GM18909 (cell line): ENCODE measurements around the gene DTNBP1.
"Not testable (repeated sequence)": the region's sequence is repeated elsewhere in the genome, so short reads cannot be mapped to it uniquely, and the experiment has no call there.

Experiments
- ATAC-seq: cut with Tn5 transposase; IDR thresholded peaks from one replicate; pipeline ENCODE4 v1.9.1; 2021; ENCODE audit warnings: mild to moderate bottlenecking; ENCODE audit not compliant: unreplicated experiment, poor library complexity

The DTNBP1 gene

DNA sequence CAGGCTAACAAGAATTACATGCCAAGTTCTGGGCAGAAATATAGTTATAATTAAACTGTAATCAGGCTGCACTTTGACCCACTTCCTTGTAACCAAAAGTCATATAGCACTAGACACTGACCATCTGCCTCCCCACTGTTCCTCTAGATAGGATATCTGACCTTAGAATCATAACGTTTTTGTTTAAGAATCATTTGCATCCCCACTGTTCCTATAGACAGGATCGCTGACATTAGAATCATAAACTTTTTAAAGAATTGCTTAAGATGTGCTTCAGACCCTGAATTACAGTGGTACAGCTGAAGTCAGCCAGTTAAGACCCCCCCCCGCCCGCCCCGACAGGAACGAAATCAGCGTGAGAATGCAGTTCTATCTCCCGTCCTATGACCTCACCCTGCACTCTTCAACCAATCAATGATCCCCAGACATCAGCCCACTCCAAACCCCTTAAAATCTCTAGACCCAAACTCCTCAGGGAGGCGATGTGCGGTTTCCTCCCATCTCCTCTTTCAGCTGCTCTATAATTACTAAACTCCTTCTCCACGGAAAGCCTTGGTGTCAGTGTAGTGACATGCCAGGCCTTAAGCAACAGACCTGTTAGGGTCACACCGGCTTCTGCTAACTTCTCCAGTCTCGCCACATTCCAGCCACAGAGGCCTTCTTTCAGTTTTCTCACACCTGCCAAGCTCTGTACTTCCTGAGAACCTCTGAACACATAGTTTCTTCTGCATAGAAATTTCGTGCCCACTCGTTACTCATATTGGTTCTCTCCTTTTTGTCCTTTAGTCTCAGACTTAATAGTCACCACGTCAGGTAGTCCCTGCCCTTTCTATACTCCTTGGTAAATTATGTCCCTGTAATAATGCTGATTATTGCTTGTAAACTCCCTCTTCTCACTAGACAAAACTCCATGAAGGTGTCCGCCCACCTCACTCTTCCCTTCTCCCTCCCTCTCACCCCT is 93.5 kb downstream of the DTNBP1 start:
- no peak for ATAC-seq

DNA sequence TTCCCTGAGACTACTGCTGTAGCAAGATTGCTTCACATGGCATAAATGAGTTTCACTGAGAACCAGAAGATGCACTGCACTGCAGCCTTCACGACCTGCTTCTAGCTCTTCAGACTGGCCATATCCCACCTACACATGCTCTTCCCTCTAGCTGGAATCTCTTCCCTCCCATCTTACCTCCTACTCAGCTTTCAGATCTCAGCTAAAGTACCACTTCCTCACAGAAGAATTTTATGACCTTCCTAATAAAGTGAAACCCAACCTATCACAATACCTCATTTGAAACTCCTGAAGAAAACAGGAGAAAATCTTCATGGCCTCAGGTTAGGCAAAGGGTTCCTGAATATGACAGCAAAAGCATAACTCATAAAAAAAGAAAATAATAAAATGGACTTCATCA is 99.9 kb downstream of the DTNBP1 start:
- no peak for ATAC-seq

DNA sequence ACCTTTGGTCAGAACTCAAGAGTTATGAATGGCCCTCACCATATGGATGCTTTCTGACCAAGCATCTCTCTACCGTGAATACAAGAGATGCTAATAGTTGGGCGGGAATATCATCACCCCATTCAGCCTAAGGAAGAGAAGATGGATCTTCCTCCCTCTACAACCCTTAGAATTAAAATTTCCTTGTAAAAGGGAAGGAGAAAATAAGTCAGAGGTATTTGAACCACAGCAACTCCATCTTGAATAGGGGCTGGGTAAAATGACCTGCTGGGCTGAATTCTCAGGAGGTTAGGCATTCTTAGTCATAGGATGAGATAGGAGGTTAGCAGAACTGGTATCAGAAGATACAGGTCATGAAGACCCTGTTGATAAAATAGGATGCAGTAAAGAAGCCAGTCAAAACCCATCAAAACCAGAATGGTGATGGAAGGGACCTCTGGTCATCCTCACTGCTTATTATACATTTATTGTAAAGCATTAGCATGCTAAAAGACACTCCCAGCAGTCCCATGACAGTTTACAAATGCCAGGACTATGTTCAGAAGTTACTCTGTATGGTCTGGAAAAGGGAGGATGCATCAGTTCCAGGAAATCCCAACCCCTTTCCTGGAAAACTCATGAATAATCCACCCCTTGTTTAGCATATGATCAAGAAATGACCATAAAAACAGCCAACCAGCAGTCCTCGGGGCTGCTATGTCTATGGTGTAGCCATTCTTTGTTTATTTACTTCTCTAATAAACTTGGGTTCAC is 101.2 kb downstream of the DTNBP1 start:
- no peak for ATAC-seq

DNA sequence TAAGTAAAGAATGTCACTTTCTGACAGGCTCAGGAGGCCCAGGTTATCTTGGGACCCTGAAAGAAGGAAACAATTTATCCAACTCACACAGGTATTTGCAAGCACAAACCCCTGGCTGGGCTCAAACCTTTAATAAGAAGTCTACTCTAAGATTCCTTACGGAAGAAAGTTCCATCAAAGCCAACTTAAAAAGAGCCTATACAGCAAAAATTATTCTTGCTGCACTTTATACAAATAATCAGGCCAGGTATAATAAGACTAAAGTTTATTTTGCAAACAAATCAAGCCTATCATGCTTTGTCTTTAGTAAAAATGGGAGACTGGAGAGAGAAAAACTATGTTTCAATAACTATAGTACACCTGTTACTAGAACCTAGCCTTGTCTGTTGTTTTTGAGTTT is 102.1 kb downstream of the DTNBP1 start:
- no peak for ATAC-seq

DNA sequence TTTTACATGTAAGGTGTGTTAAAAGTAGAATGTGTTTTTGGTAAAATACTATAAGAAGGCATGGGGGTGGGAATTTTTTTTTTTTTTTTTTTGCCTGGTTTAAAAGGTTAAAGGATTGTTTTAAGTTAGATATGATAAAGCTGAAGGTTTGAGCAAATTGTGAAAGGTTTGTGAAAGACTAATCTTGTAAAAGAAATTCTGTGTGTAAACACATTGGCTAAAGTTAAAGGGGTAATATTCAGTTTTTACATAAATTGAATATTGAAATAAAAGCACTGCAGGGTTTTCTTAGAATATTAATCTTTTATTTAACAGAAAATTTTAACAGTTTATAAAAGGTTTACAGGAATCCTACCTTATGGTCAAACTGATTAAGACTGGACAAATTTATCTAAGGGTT is 105.7 kb downstream of the DTNBP1 start:
- no peak for ATAC-seq

DNA sequence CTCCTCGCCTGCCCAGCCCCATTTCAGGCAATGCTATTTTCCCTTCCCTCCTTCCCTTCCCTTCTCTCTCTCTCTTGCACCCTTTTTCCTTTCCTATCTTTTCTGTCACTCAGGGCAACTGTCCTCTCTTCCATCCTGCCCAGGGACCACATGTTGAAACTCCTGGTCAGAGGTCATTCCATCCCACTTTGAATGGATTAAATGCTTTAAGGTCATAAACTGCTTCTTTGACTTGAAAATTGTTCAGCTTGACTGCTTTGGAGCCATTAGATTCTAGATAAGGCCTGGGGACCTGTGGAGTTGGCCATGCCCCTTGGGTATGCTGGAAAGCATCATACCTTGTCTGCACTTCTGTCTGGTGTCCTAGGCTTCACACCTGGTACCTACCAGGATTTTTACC is 106.1 kb downstream of the DTNBP1 start:
- ATAC-seq = no peak

DNA sequence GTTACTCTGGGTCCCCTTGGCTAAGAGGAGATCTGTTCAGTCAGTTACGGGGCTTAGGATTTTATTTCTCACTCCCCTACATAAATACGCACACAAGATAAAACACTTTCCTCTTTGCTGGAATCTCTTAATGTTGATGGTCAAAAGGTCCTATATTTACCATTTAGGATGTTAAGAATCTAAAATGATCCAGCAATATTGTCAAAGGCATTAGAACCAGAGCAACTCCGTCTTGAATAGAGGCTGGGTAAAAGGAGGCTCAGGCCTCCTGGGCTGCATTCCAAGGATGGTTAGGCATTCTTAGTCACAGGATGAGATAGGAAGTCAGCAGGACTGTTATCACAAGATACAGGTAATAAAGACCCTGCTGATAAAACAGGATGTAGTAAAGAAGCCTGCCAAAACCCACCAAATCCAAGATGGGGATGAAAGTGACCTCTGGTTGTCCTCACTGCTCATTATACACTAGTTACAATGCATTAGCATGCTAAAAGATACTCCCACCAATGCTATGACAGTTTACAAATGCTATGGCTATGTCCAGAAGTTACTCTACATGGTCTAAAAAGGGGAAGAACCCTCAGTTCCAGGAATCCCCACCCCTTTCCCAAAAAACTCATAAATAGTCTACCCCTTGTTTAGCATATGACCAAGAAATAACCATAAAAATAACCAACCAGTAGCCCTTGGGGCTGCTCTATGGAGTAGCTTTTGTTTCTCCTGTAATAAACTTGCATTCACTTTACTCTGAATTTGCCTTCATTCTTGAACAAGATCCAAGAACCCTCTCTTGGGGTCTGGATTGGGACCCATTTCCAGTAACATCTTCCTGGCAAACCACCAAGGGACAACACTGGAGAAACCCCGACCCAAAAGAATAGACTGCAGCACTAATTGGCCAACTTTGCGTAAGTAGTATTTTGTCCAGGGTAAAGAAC is 107.5 kb downstream of the DTNBP1 start:
- ATAC-seq = no peak

DNA sequence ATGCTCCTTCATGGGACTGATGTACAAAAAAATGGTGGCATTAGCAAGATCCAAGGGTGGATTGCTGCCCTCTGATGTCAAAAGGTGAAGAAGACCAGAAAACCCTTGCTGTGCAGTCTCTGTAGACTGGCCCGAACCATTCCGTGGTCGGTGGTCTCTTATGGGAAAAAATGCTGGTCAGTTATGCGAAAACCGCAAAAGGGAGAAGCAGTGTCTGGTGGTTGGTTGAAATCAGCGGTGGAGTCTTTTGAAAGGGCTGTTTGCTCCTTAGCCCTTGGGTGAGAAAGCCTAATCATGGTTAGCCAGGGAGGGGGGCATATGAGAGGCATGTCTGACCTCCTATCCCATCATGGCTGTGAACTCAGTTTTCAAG is 108.1 kb downstream of the DTNBP1 start:
- no peak for ATAC-seq

DNA sequence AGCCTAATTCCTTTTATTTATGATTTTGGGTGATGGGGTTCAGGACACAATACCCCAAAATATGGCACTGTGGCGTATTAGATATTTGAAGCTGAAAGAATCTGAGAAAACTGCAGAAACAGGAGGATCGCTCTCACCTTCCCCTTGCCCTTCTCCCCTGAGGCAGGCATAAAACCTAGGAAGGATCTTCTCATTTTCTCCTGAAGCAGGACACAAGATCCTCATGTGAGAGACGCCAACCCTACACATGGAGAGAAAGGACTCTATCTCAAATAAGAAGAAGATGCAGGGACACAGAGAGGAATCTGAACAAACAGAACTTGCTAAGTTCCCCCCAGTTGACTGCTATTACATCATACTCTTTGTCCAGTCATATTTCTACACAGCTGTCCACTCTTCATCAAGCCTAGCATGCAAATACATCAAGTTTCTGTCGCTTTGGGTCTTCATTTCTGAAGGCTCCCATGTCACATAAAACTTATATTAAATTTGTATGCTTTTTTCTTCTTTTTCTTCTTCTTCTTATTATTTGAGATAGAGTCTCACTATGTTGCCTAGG is 109.0 kb downstream of the DTNBP1 start:
- no peak for ATAC-seq

DNA sequence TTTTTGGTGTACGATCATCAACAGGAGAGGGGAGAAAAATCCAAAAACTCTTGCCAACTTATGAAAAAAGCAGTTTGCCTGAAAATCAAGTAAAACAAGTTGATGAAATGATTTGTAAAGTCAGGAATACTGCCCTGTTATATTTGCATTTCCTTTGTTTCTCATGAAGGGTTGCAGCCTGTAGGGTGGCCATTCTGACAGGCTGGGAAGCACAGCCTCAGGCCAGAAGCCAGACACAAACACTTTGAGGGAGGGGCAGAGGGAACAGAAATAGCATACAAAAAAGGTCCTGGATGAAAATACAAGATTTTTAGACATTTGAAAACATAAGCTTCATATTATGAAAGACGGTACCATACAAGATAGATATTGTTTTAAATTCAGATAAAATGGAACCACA is 109.8 kb downstream of the DTNBP1 start:
- ATAC-seq = no peak

DNA sequence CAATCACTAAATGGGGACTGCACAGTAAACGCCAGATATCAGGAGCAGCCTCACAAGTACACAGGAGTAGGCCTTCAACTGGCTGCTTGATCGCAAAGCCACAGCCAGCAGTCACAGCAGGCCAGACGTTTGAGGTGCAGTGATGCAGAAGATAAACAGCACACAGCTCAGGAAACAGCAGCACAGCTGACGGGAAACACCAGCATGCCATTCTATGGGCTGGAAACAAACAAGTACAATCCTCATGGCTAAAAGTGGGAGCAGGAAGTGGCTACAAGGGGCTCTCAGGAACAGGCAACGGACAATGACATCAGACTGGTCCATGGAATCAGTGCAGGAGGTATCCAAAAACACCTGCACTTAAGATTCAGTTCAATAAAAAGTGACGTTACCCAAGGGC is 111.0 kb downstream of the DTNBP1 start:
- ATAC-seq = no peak

DNA sequence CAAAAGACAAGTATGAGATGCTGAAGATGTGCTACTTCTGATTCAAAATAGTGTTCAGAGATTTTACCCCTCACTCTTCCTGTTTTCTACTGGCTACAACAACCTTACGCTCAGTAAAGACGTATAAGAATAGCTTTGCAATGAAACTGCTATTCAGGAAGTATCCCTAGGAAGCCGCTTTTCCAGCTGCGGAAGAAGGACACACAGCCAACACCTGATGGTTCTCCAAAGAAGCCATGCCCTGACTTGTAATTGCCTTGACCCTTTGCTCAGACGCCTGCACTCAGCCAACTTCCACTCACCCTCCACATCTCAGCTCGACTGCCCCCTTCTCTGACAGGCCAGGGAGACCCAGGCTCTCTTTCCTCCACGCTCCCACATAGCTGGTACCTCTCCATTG is 111.6 kb downstream of the DTNBP1 start:
- ATAC-seq = no peak

DNA sequence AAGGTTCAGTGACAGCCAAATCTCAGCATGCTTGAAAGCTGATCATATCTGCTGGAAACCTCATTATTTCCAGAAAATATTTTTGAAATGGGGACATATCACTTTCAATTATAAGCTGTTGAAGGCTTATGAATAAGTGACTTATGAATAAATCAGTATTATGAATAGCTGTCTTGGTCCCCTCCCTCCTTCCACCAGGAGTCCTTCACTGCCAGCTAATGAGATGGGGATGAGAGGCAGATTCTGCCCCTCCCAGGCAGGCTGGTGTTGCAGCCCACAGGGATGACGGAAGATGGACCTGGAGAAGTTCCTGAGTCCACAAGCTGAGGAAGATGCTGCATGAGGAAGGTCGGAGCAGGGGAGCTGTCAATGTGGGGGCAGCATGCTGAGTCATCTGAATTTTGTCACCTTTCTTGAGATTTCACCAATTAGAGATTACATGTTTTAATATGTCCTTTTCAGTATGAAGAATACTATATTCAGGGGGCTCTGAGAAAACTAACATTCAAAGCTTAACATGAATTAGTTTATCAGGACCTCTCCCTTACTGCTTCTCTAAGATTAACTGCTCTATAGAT is 112.2 kb downstream of the DTNBP1 start:
- no peak for ATAC-seq

DNA sequence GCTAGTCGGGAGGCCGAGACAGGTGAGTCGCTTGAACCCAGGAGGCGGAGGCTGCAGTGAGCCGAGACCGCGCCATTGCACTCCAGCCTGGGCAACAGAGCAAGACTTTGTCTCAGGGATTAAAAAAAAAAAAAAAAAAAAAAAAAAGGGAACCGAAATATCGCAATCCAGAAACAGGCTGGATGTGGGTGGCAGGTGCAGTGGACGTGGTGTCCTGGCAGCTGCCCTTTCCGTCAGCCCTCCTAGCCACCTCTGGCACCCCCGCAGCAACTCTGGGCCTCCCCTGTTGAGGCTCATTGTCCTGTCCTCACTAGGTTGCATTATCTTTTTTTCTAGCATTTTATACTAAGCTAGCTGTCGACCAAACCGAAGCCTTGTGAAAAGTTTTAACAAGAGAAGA is 113.5 kb downstream of the DTNBP1 start:
- no peak for ATAC-seq

DNA sequence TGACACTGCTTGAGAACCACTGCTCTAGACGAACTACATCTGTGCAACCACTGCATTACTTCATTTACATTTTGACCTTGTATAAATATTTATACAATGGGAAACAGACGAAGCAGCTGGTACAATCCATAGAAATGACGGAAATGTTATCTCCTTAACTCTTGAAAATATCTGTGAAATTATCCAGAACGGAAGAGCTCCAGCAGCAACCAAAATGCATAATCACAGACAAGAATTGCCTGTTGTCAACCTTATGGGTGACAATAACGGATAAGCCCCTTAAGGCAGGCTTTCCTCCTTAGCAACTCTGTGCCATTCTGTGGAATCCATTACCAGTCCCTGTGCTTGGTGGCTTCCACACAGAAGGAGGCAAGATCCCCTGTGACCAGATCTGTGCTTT is 115.4 kb downstream of the DTNBP1 start:
- ATAC-seq = no peak

DNA sequence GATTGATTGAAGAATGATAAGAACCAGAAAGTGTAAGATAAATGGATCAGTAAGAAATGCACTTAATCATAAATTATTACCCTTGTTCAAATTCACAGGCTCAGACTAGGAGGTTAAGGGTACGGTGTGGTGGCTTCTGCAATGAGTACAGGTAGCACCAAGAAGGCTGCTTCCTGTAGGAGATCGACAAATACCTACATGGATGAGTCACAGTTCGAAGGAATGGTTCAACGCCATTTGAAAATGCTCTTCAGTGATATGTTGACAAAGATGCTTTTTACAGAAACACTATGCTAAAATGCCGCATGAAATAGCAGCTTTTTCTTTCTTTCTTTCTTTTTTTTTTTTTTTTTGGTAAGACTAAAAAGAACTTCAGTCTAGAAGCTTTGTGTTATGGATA is 116.2 kb downstream of the DTNBP1 start:
- no peak for ATAC-seq

DNA sequence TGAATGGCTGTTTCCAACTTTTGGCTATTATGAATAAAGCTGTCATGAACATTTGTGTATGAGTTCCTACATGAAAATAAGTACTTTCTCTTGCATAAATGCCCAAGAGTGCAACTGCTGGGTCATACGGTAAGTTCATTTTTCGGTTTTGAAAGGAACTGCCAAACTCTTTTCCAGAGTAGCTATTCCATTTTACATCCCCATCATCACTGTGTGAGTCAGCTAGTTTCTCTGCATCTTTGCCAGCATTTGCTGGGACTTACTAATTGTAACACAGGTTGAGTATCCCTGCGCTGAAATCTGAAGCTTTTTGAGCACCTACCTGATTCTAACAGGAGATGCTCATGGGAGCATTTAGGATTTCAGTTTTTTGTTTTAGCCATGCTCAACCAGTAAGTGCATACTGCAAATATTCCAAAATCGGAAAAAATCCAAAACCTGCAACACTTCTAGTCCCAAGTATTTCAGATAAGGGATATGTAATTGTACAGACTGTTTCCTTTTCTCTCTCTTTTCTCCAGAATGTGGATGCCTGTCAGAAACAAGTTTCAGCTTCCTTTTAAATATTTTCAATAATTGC is 118.4 kb downstream of the DTNBP1 start:
- no peak for ATAC-seq

DNA sequence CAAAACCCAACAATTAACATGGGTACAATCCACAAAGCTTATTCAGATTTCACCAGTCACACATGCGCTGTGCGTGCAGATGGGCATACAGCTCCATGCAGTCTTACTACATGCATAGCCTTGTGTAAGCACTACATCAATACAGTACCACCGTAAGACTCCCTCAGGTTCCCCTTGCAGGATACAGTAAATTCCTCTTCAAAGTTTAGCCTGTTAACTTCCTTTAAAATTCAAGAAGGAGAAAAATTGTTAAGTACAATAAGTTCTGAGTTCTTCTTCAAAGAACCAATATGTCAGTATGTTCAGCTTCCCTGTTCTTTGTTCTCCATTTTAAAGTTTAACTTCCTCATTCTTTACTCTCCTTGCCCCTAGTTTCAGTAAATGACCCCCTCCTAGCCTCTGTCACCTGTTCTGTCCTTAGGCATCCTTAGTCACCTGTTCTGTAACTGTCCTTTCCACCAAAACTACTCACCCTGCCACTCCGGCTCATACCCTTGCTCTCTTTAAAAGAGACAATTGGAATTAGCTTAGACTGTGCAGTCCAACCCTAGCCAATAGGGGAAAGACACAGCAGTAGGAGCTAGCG is 119.4 kb downstream of the DTNBP1 start:
- ATAC-seq = not testable (repeated sequence)

DNA sequence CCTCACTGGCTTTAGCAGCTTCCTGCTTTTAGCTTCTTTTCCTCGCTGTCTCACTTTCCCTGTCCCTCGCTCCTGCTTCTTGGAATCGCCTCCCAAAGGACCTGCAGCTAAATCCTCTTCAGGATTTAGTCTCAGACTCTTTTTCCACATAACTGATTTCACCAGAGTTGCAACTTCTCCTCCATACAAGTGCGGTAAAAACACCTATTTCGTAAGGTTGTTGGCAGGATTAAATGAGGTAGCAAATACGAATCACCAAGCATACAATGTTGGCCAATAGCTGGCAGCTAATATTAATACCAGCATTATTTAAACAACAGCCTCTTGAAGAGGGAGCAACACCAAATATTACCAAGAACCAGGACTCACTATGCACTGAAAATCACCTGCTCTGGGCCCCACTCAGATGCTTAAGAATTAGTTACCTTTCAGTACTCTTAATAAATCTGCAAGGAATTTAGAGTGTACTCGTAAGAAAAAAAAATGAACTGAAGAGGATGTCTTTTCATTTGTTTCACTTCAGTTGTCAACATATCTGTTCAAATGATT is 123.0 kb downstream of the DTNBP1 start:
- ATAC-seq = no peak
